Pancreas (tissue), 10 donors: Measurements from ENCODE around the gene C2orf76. TPM values are rescaled to one million over a fixed set of nuclear protein-coding genes. Genes with fewer than 3 reads are reported as not detected.

Experiments
- ATAC-seq, 4 donors: fragments of 200-7000 bp; cut with Tn5 transposase; one replicate each; pipeline versions ENCODE4 v1.8.0 to v1.9.1; 2020; ENCODE audit warnings: mild to moderate bottlenecking in 4 of 4, moderate library complexity in 4 of 4
- DNase-seq, 6 donors: peaks; one replicate each; pipeline ENCODE4 v3.0.0-alpha.2; 2020
- FAIRE-seq: peaks from 2 replicates; lab custom pipeline; 2012; peaks lifted over from hg19 to GRCh38; lab: Jason Lieb, UNC
- H3K27ac ChIP-seq, 4 donors: fragments of 200-600 bp; sonication (generic); 1 replicate in 3 of 4; 2 replicates in 1 of 4; pipeline versions ENCODE4 v1.5.0 to v1.8.0; 2020
- H3K27me3 ChIP-seq, 4 donors: fragments of 200-600 bp; one replicate each; pipeline ENCODE4 v1.8.0; 2021
- H3K36me3 ChIP-seq, 3 donors: fragments of 200-600 bp; sonication (generic) in 1 of 3; one replicate each; pipeline versions ENCODE4 v1.5.0 to v1.8.0; 2020 to 2021
- H3K4me1 ChIP-seq, 3 donors: fragments of 200-600 bp; one replicate each; pipeline ENCODE4 v1.8.0; 2021
- H3K4me3 ChIP-seq, 4 donors: fragments of 200-600 bp; sonication (generic) in 2 of 4; one replicate each; pipeline versions ENCODE4 v1.5.0 to v1.8.0; 2020 to 2021
- H3K9me3 ChIP-seq, 4 donors: fragments of 200-600 bp; one replicate each; pipeline ENCODE4 v1.8.0; 2021
- CTCF ChIP-seq, 4 donors: fragments of 200-600 bp; sonication (generic) in 3 of 4; IDR thresholded peaks; one replicate each; pipeline versions ENCODE4 v1.5.0 to v1.8.0; 2021; ENCODE audit warnings: antibody characterized with exemption in 4 of 4
- WGBS, 2 donors: extraction: QIAGEN DNeasy Blood & Tissue Kit; methylation state at CpG; one replicate each; pipeline ENCODE4 v1.1.7; 2013; 5-methylcytosine and 5-hydroxymethylcytosine counted together
- intact Hi-C, 3 donors: fragments of 100-400 bp; cut with DNase I; formaldehyde crosslinking; loops; one replicate each; pipeline versions ENCODE4 v1.11.1 to v1.14.2; 2022
- polyA plus RNA-seq, 2 donors: library from polyadenylated mRNA; stranded (reverse); fragments of 200-250 nt; gene quantifications; one replicate each; pipeline ENCODE4 v1.2.3, GENCODE V29; 2013
- total RNA-seq, 6 donors: library from RNA; stranded (reverse); fragmentation: NEBNext Ultra II Directional in 4 of 6; extraction: Animal tissue kit (Norgen Biotek cat#: 25700) in 4 of 6; gene quantifications; one replicate each; pipeline versions ENCODE4 v1.2.1 to v1.2.4, GENCODE V29; 2021 to 2023
- donor health status: healthy with polysubstance abuse.
- donor health status: DM: no; HTN: no; CAD: no; lungs with moderate emphysema.
- donor health status: DM: no; HTN: no; CAD: no.
- donor health status: control.
- donor health status: control.
- donor health status: Bipolar disorder and iron deficiency.
- donor health status: DM: yes; HTN: yes; CAD: no.
- donor health status: DM: no; HTN: no; CAD: no.
- donor health status: DM: no; HTN: no; CAD: no.
- donor health status: DM: yes; HTN: yes; CAD: no.

The C2orf76 gene
- total and polyA plus RNA-seq, 8 donors, result 3.8 to 12.0 (median 5.6) TPM

- Histone ChIP-seq H3K27me3 (no peaks in the 10 kb centered on the region), H3K36me3 (no peaks in the 10 kb centered on the region), H3K4me1 (peaks cover 5 to 13% (median 11%) of the 10 kb centered on the region in 3 donors), H3K4me3 (no peak overlapping the region), H3K27ac (no peak overlapping the region), H3K9me3 (no peaks in the 10 kb centered on the region)
- WGBS, 2 donors, result 89 to 91% methylated on average over 14 of the region's 14 CpGs
- no peak for TF ChIP-seq CTCF (IDR thresholded peaks at IDR 0.05)
- ATAC-seq (no peak), FAIRE-seq (no peak), DNase-seq (no peak)
- intact Hi-C loops, result loop anchor here in 1 of 3 donors (10.0 kb wide), 1 partner anchor 280 kb away; no protein-coding TSS in a partner anchor
These were observed 72.0 kb downstream of the C2orf76 start for GRCh38 chr2:119294671-119295070.

GRCh38 chr2:119293900-119294299 is 72.7 kb downstream of the C2orf76 start:
- ATAC-seq (no peak), DNase-seq (no peak), FAIRE-seq (no peak)
- intact Hi-C loops, result loop anchor here in 1 of 3 donors (10.0 kb wide), 1 partner anchor 279 kb away; no protein-coding TSS in a partner anchor
- H3K36me3 ChIP-seq, result no peaks in the 10 kb centered on the region
- H3K27me3 ChIP-seq, result no peaks in the 10 kb centered on the region
- H3K4me3 ChIP-seq, result no peak overlapping the region
- no peak for TF ChIP-seq CTCF (IDR thresholded peaks at IDR 0.05)
- 65 to 78% methylated on average over 7 of the region's 7 CpGs for WGBS, 2 donors
- no peak overlapping the region for H3K27ac ChIP-seq
- no peaks in the 10 kb centered on the region for H3K9me3 ChIP-seq
- H3K4me1 ChIP-seq, result peaks cover 5 to 13% (median 11%) of the 10 kb centered on the region in 3 donors

GRCh38 chr2:119293254-119293653 is 73.4 kb downstream of the C2orf76 start:
- H3K27ac ChIP-seq, result no peak overlapping the region
- no peak for ATAC-seq
- intact Hi-C loops, result loop anchor here in 1 of 3 donors (10.0 kb wide), 1 partner anchor 278 kb away; no protein-coding TSS in a partner anchor
- no peaks in the 10 kb centered on the region for H3K27me3 ChIP-seq
- TF ChIP-seq CTCF (IDR thresholded peaks at IDR 0.05), result no peak
- no peak for DNase-seq
- H3K4me1 ChIP-seq, result peaks cover 5 to 13% (median 11%) of the 10 kb centered on the region in 3 donors
- FAIRE-seq, result no peak
- no peaks in the 10 kb centered on the region for H3K36me3 ChIP-seq
- no peaks in the 10 kb centered on the region for H3K9me3 ChIP-seq
- H3K4me3 ChIP-seq, result no peak overlapping the region
- WGBS, 2 donors, result 91 to 100% methylated on average over 2 of the region's 2 CpGs

GRCh38 chr2:119292226-119292625 is 74.4 kb downstream of the C2orf76 start:
- TF ChIP-seq CTCF (IDR thresholded peaks at IDR 0.05), result peak in 1 of 4 donors; percentile 18
- Histone ChIP-seq H3K27me3 (no peaks in the 10 kb centered on the region), H3K9me3 (no peaks in the 10 kb centered on the region), H3K27ac (peak overlapping the region in 1 of 4 donors; percentile 35), H3K36me3 (no peaks in the 10 kb centered on the region), H3K4me3 (no peak overlapping the region), H3K4me1 (peaks cover 5 to 13% (median 11%) of the 10 kb centered on the region in 3 donors)
- 11 to 24% methylated on average over 8 of the region's 8 CpGs for WGBS, 2 donors
- DNase-seq (peak in 1 of 6 donors; percentile 24), FAIRE-seq (no peak), ATAC-seq (peak; percentile 51 to 78 (median 76))
- intact Hi-C loops, result loop anchor here in 1 of 3 donors (10.0 kb wide), 1 partner anchor 277 kb away; no protein-coding TSS in a partner anchor

GRCh38 chr2:119291588-119292167 is 75.0 kb downstream of the C2orf76 start:
- no peaks in the 10 kb centered on the region for H3K27me3 ChIP-seq
- peak overlapping the region in 1 of 4 donors; percentile 35 for H3K27ac ChIP-seq
- intact Hi-C loops, result loop anchor here in 1 of 3 donors (10.0 kb wide), 1 partner anchor 277 kb away; no protein-coding TSS in a partner anchor
- no peak overlapping the region for H3K4me3 ChIP-seq
- 66 to 70% methylated on average over 8 of the region's 8 CpGs for WGBS, 2 donors
- DNase-seq, result no peak
- FAIRE-seq, result no peak
- H3K36me3 ChIP-seq, result no peaks in the 10 kb centered on the region
- H3K4me1 ChIP-seq, result peaks cover 5 to 13% (median 11%) of the 10 kb centered on the region in 3 donors
- TF ChIP-seq CTCF (IDR thresholded peaks at IDR 0.05), result no peak
- no peaks in the 10 kb centered on the region for H3K9me3 ChIP-seq
- ATAC-seq, result peak; percentile 41 to 65 (median 52)
